NT2/D1 (cell line): ENCODE measurements around the gene OR13C4.

ENCODE experiments used
- DNase-seq: peaks from one replicate; pipeline ENCODE4 v3.0.0-alpha.2; 2011; ENCODE audit warnings: low read depth, low spot score
- H3K27me3 ChIP-seq: 2 replicates; pipeline ENCODE4 v1.6.0; 2011; ENCODE audit warnings: mild to moderate bottlenecking; ENCODE audit not compliant: insufficient read length, insufficient read depth
- H3K36me3 ChIP-seq: 2 replicates; pipeline ENCODE4 v1.6.1; 2011; ENCODE audit warnings: mild to moderate bottlenecking, low read length, mixed read lengths; ENCODE audit not compliant: insufficient read depth, insufficient read length
- H3K4me1 ChIP-seq: 2 replicates; pipeline ENCODE4 v1.5.1; 2011; ENCODE audit not compliant: insufficient read depth, insufficient read length
- H3K4me3 ChIP-seq: 2 replicates; pipeline ENCODE4 v1.5.1; 2011; ENCODE audit warnings: low read depth; ENCODE audit not compliant: insufficient read length
- H3K9ac ChIP-seq: 2 replicates; pipeline ENCODE4 v1.6.0; 2011; ENCODE audit warnings: low read depth; ENCODE audit not compliant: insufficient read length
- H3K9me3 ChIP-seq: 2 replicates; pipeline ENCODE4 v1.5.1; 2011; ENCODE audit warnings: mild to moderate bottlenecking, low read length; ENCODE audit not compliant: insufficient read depth
- SUZ12 ChIP-seq: IDR thresholded peaks from 2 replicates; pipeline ENCODE4 v1.6.1; 2011; ENCODE audit not compliant: insufficient read length, insufficient read depth; ENCODE audit errors: extremely low read depth
- YY1 ChIP-seq: IDR thresholded peaks from 2 replicates; pipeline ENCODE4 v1.6.1; 2011; ENCODE audit not compliant: insufficient read length, insufficient read depth
- ZNF274 ChIP-seq: IDR thresholded peaks from 2 replicates; pipeline ENCODE4 v1.6.1; 2011; ENCODE audit warnings: mild to moderate bottlenecking, low read depth, low read length

Gene OR13C4

GRCh38 chr9:104503440-104503839 lies 23.6 kb downstream of the OR13C4 start:
- TF ChIP-seq YY1 (no peak), ZNF274 (no peak), SUZ12 (no peak)
- no peaks in the 10 kb centered on the region for H3K9me3 ChIP-seq
- no peaks in the 10 kb centered on the region for H3K4me1 ChIP-seq
- H3K4me3 ChIP-seq, result no peak overlapping the region
- DNase-seq, result no peak
- no peaks in the 10 kb centered on the region for H3K27me3 ChIP-seq
- no peak overlapping the region for H3K9ac ChIP-seq
- H3K36me3 ChIP-seq, result no peaks in the 10 kb centered on the region

- peak; percentile 13 for DNase-seq
- no peak for TF ChIP-seq ZNF274
- no peak for TF ChIP-seq YY1
- TF ChIP-seq SUZ12, result no peak
- Histone ChIP-seq H3K36me3 (no peaks in the 10 kb centered on the region), H3K4me3 (no peak overlapping the region), H3K9me3 (no peaks in the 10 kb centered on the region; the same call in 1 of the 2 replicates), H3K9ac (no peak overlapping the region), H3K4me1 (no peaks in the 10 kb centered on the region), H3K27me3 (no peaks in the 10 kb centered on the region)
Measured at GRCh38 chr9:104494808-104495207, 32.2 kb downstream of the OR13C4 start.

GRCh38 chr9:104485014-104485413 lies 42.0 kb downstream of the OR13C4 start:
- Histone ChIP-seq H3K9ac (no peak overlapping the region), H3K9me3 (no peaks in the 10 kb centered on the region), H3K36me3 (no peaks in the 10 kb centered on the region), H3K27me3 (no peaks in the 10 kb centered on the region), H3K4me3 (no peak overlapping the region), H3K4me1 (no peaks in the 10 kb centered on the region)
- TF ChIP-seq SUZ12, result no peak
- TF ChIP-seq ZNF274, result no peak
- no peak for TF ChIP-seq YY1
- DNase-seq, result no peak

- Histone ChIP-seq H3K4me3 (no peak overlapping the region), H3K9ac (no peak overlapping the region), H3K36me3 (no peaks in the 10 kb centered on the region), H3K27me3 (no peaks in the 10 kb centered on the region), H3K9me3 (no peaks in the 10 kb centered on the region), H3K4me1 (no peaks in the 10 kb centered on the region)
- TF ChIP-seq SUZ12, result no peak
- TF ChIP-seq YY1, result no peak
- no peak for TF ChIP-seq ZNF274
- DNase-seq, result no peak
Measured at GRCh38 chr9:104482921-104483570, 44.0 kb downstream of the OR13C4 start.
